Neuronal stem cell (in vitro differentiated cells): ENCODE results near the gene MAP3K7.

Source experiments
- DNase-seq: peaks from one replicate; pipeline ENCODE4 v3.0.0-alpha.2; 2013; ENCODE audit warnings: low spot score
- H2AFZ ChIP-seq: one replicate; pipeline ENCODE4 v1.6.1; 2013; ENCODE audit warnings: mild to moderate bottlenecking, low read length, inconsistent platforms
- H2AK5ac ChIP-seq: 2 replicates; pipeline ENCODE4 v1.6.1; 2013; ENCODE audit warnings: low read depth, mild to moderate bottlenecking, inconsistent platforms, low read length, moderate library complexity, mixed read lengths
- H2BK120ac ChIP-seq: 2 replicates; pipeline ENCODE4 v1.6.1; 2013; ENCODE audit warnings: low read depth, mild to moderate bottlenecking, inconsistent platforms, low read length, moderate library complexity, mixed read lengths
- H2BK12ac ChIP-seq: one replicate; pipeline ENCODE4 v1.6.1; 2013; ENCODE audit warnings: low read length, inconsistent platforms
- H2BK15ac ChIP-seq: 2 replicates; pipeline ENCODE4 v1.6.1; 2013; ENCODE audit warnings: mild to moderate bottlenecking, low read length, inconsistent platforms, mixed read lengths
- H2BK5ac ChIP-seq: one replicate; pipeline ENCODE4 v1.6.1; 2013; ENCODE audit warnings: inconsistent platforms, mild to moderate bottlenecking, low read length, moderate library complexity
- H3K14ac ChIP-seq: one replicate; pipeline ENCODE4 v1.6.1; 2013; ENCODE audit warnings: low read length, inconsistent platforms
- H3K18ac ChIP-seq: 2 replicates; pipeline ENCODE4 v1.6.1; 2013; ENCODE audit warnings: low read length, inconsistent platforms
- H3K23ac ChIP-seq: 2 replicates; pipeline ENCODE4 v1.6.1; 2013; ENCODE audit warnings: low read depth, mild to moderate bottlenecking, mixed read lengths, low read length, inconsistent platforms; ENCODE audit not compliant: poor library complexity
- H3K27ac ChIP-seq: replicated peaks from 3 replicates; pipeline ENCODE4 v1.5.1; 2013; ENCODE audit warnings: low read length, inconsistent platforms
- H3K27me3 ChIP-seq, 3 experiments: 2 replicates each; pipeline ENCODE4 v1.6.1; 2013; ENCODE audit warnings: low read length in 3 of 3, mild to moderate bottlenecking in 2 of 3, inconsistent platforms in 1 of 3, low read depth in 1 of 3, mixed read lengths in 1 of 3, moderate library complexity in 1 of 3; ENCODE audit not compliant: control insufficient read depth in 3 of 3, insufficient read depth in 3 of 3
- H3K36me3 ChIP-seq, 2 donors: replicated peaks in 1 of 2; 2 replicates each; pipeline ENCODE4 v1.6.1; 2013; ENCODE audit warnings: low read length in 2 of 2; ENCODE audit not compliant: control insufficient read depth in 2 of 2, insufficient read depth in 2 of 2
- H3K4ac ChIP-seq: 2 replicates; pipeline ENCODE4 v1.6.1; 2013; ENCODE audit warnings: inconsistent platforms, mild to moderate bottlenecking, low read length, moderate library complexity
- H3K4me1 ChIP-seq, 2 donors: 1 replicate in 1 of 2; 2 replicates in 1 of 2; pipeline ENCODE4 v1.6.1; 2013; ENCODE audit warnings: low read length in 2 of 2, low read depth in 1 of 2; ENCODE audit not compliant: control insufficient read depth in 2 of 2, insufficient read depth in 1 of 2
- H3K4me2 ChIP-seq: one replicate; pipeline ENCODE4 v1.6.1; 2013; ENCODE audit warnings: mild to moderate bottlenecking, low read length, inconsistent platforms; ENCODE audit not compliant: insufficient read depth, poor library complexity, severe bottlenecking
- H3K4me3 ChIP-seq, 2 donors: 2 replicates each; pipeline ENCODE4 v1.5.1; 2013; ENCODE audit warnings: low read length in 2 of 2, mild to moderate bottlenecking in 2 of 2, inconsistent platforms in 1 of 2, moderate library complexity in 1 of 2
- H3K79me1 ChIP-seq: one replicate; pipeline ENCODE4 v1.6.1; 2013; ENCODE audit warnings: low read depth, mild to moderate bottlenecking, inconsistent platforms, low read length, moderate library complexity
- H3K9ac ChIP-seq: one replicate; pipeline ENCODE4 v1.6.1; 2013; ENCODE audit warnings: mild to moderate bottlenecking, low read depth, low read length, inconsistent platforms; ENCODE audit not compliant: poor library complexity
- H3K9me3 ChIP-seq, 2 donors: replicated peaks in 1 of 2; 2 replicates each; pipeline versions ENCODE3 to v1.6.1; 2013; ENCODE audit warnings: low read length in 2 of 2, mild to moderate bottlenecking in 2 of 2, inconsistent platforms in 1 of 2, low read depth in 1 of 2, mixed read lengths in 1 of 2, moderate library complexity in 1 of 2; ENCODE audit not compliant: control insufficient read depth in 2 of 2, insufficient read depth in 1 of 2
- H4K8ac ChIP-seq: one replicate; pipeline ENCODE4 v1.6.1; 2013; ENCODE audit warnings: low read depth, mild to moderate bottlenecking, inconsistent platforms, low read length, moderate library complexity
- H4K91ac ChIP-seq: one replicate; pipeline ENCODE4 v1.6.1; 2013; ENCODE audit warnings: low read length, low read depth, mild to moderate bottlenecking, inconsistent platforms; ENCODE audit not compliant: poor library complexity
- WGBS, 2 donors: extraction: QIAGEN DNeasy Blood & Tissue Kit; methylation state at CpG; one replicate each; pipeline ENCODE4 v1.1.7; 2013; ENCODE audit warnings: missing lambda C conversion rate in 2 of 2, mixed read lengths in 1 of 2; ENCODE audit not compliant: insufficient read length in 2 of 2, insufficient replicate concordance in 1 of 2; ENCODE audit errors: extremely low coverage in 2 of 2; 5-methylcytosine and 5-hydroxymethylcytosine counted together

The MAP3K7 gene

GRCh38 chr6:90583836-90584481 lies 2.9 kb downstream of the MAP3K7 start:
- Histone ChIP-seq H2BK120ac (no peak overlapping the region), H2BK12ac (no peak overlapping the region), H3K18ac (no peak overlapping the region), H3K27ac (no peak overlapping the region), H4K8ac (no peak overlapping the region), H3K4ac (no peak overlapping the region), H2AK5ac (no peak overlapping the region), H3K14ac (no peak overlapping the region), H2BK5ac (no peak overlapping the region), H3K27me3 (no peaks in the 10 kb centered on the region), H3K79me1 (peaks cover 6% of the 10 kb centered on the region), H4K91ac (no peak overlapping the region), H2AFZ (no peak overlapping the region), H3K4me2 (no peak overlapping the region), H3K9ac (no peak overlapping the region), H2BK15ac (no peak overlapping the region), H3K23ac (no peak overlapping the region), H3K4me1 (peaks cover 1 to 20% of the 10 kb centered on the region in 2 donors), H3K4me3 (no peak overlapping the region), H3K36me3 (no peaks in the 10 kb centered on the region), H3K9me3 (no peaks in the 10 kb centered on the region)
- no peak for DNase-seq

- Histone ChIP-seq H3K4ac (no peak overlapping the region), H3K27me3 (no peaks in the 10 kb centered on the region), H2BK120ac (no peak overlapping the region), H2BK12ac (no peak overlapping the region), H3K9me3 (no peaks in the 10 kb centered on the region), H3K14ac (no peak overlapping the region), H3K4me2 (no peak overlapping the region), H3K9ac (no peak overlapping the region), H3K36me3 (peaks cover 0 to 6% of the 10 kb centered on the region in 2 donors), H3K23ac (no peak overlapping the region), H3K27ac (no peak overlapping the region), H2BK15ac (no peak overlapping the region), H4K91ac (no peak overlapping the region), H3K79me1 (peaks cover 6% of the 10 kb centered on the region), H2AK5ac (no peak overlapping the region), H3K4me3 (no peak overlapping the region), H2AFZ (no peak overlapping the region), H2BK5ac (no peak overlapping the region), H3K4me1 (peaks cover 1 to 20% of the 10 kb centered on the region in 2 donors), H4K8ac (no peak overlapping the region), H3K18ac (no peak overlapping the region)
- no peak for DNase-seq
- no CpG with 5 or more reads among the region's 2 CpGs for WGBS, 2 donors
These were observed 3.6 kb downstream of the MAP3K7 start for GRCh38 chr6:90583179-90583835.

GRCh38 chr6:90581146-90581545 lies 5.7 kb downstream of the MAP3K7 start:
- Histone ChIP-seq H3K4me2 (no peak overlapping the region), H3K27me3 (no peaks in the 10 kb centered on the region), H2BK120ac (no peak overlapping the region), H3K79me1 (peaks cover 3% of the 10 kb centered on the region), H3K18ac (no peak overlapping the region), H3K23ac (no peak overlapping the region), H3K9ac (no peak overlapping the region), H4K8ac (no peak overlapping the region), H3K4ac (no peak overlapping the region), H3K14ac (no peak overlapping the region), H2BK15ac (no peak overlapping the region), H3K36me3 (peaks cover 0 to 26% of the 10 kb centered on the region in 2 donors), H3K27ac (no peak overlapping the region), H3K4me1 (peaks cover 1 to 16% of the 10 kb centered on the region in 2 donors), H2BK5ac (no peak overlapping the region), H4K91ac (no peak overlapping the region), H2AK5ac (no peak overlapping the region), H2BK12ac (no peak overlapping the region), H3K4me3 (no peak overlapping the region), H2AFZ (no peak overlapping the region), H3K9me3 (no peaks in the 10 kb centered on the region)
- no CpG with 5 or more reads among the region's 1 CpG for WGBS, 2 donors
- DNase-seq: no peak

- no peak overlapping the region for H3K23ac ChIP-seq
- H2AFZ ChIP-seq: no peak overlapping the region
- no peaks in the 10 kb centered on the region for H3K9me3 ChIP-seq
- WGBS, 2 donors: no CpG with 5 or more reads among the region's 1 CpG
- no peak overlapping the region for H3K14ac ChIP-seq
- H4K8ac ChIP-seq: no peak overlapping the region
- H2BK12ac ChIP-seq: no peak overlapping the region
- no peak overlapping the region for H3K27ac ChIP-seq
- H2AK5ac ChIP-seq: no peak overlapping the region
- H3K4me2 ChIP-seq: no peak overlapping the region
- H2BK15ac ChIP-seq: no peak overlapping the region
- no peak overlapping the region for H2BK5ac ChIP-seq
- no peak for DNase-seq
- no peak overlapping the region for H3K4me3 ChIP-seq
- H3K4ac ChIP-seq: no peak overlapping the region
- H3K18ac ChIP-seq: no peak overlapping the region
- H3K36me3 ChIP-seq: peaks cover 0 to 38% of the 10 kb centered on the region in 2 donors
- no peaks in the 10 kb centered on the region for H3K27me3 ChIP-seq
- no peak overlapping the region for H2BK120ac ChIP-seq
- peaks cover 0 to 16% of the 10 kb centered on the region in 2 donors for H3K4me1 ChIP-seq
- H3K9ac ChIP-seq: no peak overlapping the region
- H4K91ac ChIP-seq: no peak overlapping the region
- peaks cover 3% of the 10 kb centered on the region for H3K79me1 ChIP-seq
These were observed 7.8 kb downstream of the MAP3K7 start for GRCh38 chr6:90578894-90579549.
